DMS153 treated with DMSO at 0.1 percent for 48 hours (cell line): ENCODE results near the gene CNTLN.
"Not testable (repeated sequence)": the region's sequence is repeated elsewhere in the genome, so short reads cannot be mapped to it uniquely, and the experiment has no call there.

ENCODE experiments used
- DNase-seq: peaks from one replicate; lab custom pipeline; 2025; ENCODE audit not compliant: unreplicated experiment; lab: John Stamatoyannopoulos, UW

Gene CNTLN

GRCh38 chr9:17171309-17172094 lies 36.7 kb downstream of the CNTLN start:
- no peak for DNase-seq

- DNase-seq: not testable (repeated sequence)
These were observed 42.7 kb downstream of the CNTLN start for GRCh38 chr9:17177496-17177895.

- no peak for DNase-seq
These were observed 50.7 kb downstream of the CNTLN start for GRCh38 chr9:17185481-17186029.

- no peak for DNase-seq
These were observed 56.2 kb downstream of the CNTLN start for GRCh38 chr9:17191082-17191481.

- DNase-seq: no peak
These were observed 69.8 kb downstream of the CNTLN start for GRCh38 chr9:17204611-17205152.

- no peak for DNase-seq
These were observed 81.2 kb downstream of the CNTLN start for GRCh38 chr9:17216011-17216410.

- DNase-seq: no peak
These were observed 81.8 kb downstream of the CNTLN start for GRCh38 chr9:17216646-17217045.

- DNase-seq: no peak
These were observed 82.4 kb downstream of the CNTLN start for GRCh38 chr9:17217272-17217671.

- no peak for DNase-seq
These were observed 84.4 kb downstream of the CNTLN start for GRCh38 chr9:17219261-17219660.

GRCh38 chr9:17222932-17223331 lies 88.1 kb downstream of the CNTLN start:
- no peak for DNase-seq

GRCh38 chr9:17225407-17225806 lies 90.6 kb downstream of the CNTLN start:
- DNase-seq: no peak

GRCh38 chr9:17229945-17230560 lies 95.2 kb downstream of the CNTLN start:
- DNase-seq: peak; percentile 12

GRCh38 chr9:17230646-17231045 lies 95.8 kb downstream of the CNTLN start:
- DNase-seq: no peak

- DNase-seq: no peak
These were observed 101.3 kb downstream of the CNTLN start for GRCh38 chr9:17236147-17236546.

- DNase-seq: no peak
These were observed 111.9 kb downstream of the CNTLN start for GRCh38 chr9:17246770-17247169.

- DNase-seq: no peak
These were observed 116.3 kb downstream of the CNTLN start for GRCh38 chr9:17251100-17251499.

GRCh38 chr9:17268531-17269188 lies 133.8 kb downstream of the CNTLN start:
- DNase-seq: peak; percentile 44

GRCh38 chr9:17269799-17270198 lies 135.0 kb downstream of the CNTLN start:
- no peak for DNase-seq

GRCh38 chr9:17272536-17272935 lies 137.7 kb downstream of the CNTLN start:
- no peak for DNase-seq

GRCh38 chr9:17280350-17281012 lies 145.6 kb downstream of the CNTLN start:
- DNase-seq: no peak

GRCh38 chr9:17290673-17291072 lies 155.8 kb downstream of the CNTLN start:
- DNase-seq: not testable (repeated sequence)
